ENCODE data around the gene MISFA.
"Not testable (repeated sequence)": the region's sequence is repeated elsewhere in the genome, so short reads cannot be mapped to it uniquely, and the experiment has no call there.

The MISFA gene

GRCh38 chr11:18615628-18616392, 16.2 kb downstream of the MISFA start:
- Histone ChIP-seq H3K27ac (peak overlapping the region in 2 of 21 experiments; percentile 37 to 57), H3K4me3 (no peak overlapping the region)

- H3K27ac ChIP-seq: peak overlapping the region in 11 of 21 experiments; percentile 5 to 64 (median 25)
Measured at GRCh38 chr11:18617688-18618341, 18.2 kb downstream of the MISFA start.

DNA sequence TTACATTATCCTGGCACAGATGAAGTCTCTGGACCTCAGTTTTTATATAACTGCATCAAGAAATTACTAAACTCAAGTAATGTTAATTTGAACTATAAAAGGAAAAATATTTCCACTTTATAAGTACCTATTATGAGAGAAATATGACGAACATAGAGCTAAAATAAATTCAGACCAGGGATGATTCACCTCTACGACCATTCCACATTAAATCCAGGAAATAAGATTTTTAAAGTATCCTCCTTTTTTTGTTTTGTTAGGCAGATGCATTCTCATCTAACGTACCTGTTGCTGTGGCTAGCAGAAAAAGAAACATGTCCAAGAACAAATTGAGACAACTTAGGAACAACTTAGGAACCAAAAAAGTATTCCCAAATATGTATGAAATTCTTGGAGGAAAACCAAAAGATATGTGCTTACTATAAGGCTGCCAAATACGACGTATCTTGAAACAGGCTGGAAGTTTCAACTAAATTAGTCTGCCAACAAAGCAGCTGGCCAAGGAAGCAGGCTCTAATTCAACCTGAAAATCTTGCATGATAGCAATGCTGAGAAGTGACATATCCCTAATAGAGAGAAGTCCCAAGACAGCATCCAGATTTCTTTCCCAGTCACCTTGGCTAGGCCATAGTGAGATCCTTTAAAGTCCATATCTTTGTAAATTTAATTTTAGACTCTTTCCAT, 18.9 kb downstream of the MISFA start:
- Histone ChIP-seq H3K4me3 (no peak overlapping the region), H3K27ac (peak overlapping the region in 10 of 21 experiments; percentile 5 to 64 (median 25))

More at GRCh38 chr11:18617688-18618341, 18.2 kb downstream of the MISFA start:
- H3K4me3 ChIP-seq: no peak overlapping the region

- Histone ChIP-seq H3K4me3 (no peak overlapping the region), H3K27ac (no peak overlapping the region)
Measured at GRCh38 chr11:18623707-18624106, 24.1 kb downstream of the MISFA start.

- Histone ChIP-seq H3K4me3 (no peak overlapping the region), H3K27ac (no peak overlapping the region)
Measured at GRCh38 chr11:18624161-18624560, 24.6 kb downstream of the MISFA start.

DNA sequence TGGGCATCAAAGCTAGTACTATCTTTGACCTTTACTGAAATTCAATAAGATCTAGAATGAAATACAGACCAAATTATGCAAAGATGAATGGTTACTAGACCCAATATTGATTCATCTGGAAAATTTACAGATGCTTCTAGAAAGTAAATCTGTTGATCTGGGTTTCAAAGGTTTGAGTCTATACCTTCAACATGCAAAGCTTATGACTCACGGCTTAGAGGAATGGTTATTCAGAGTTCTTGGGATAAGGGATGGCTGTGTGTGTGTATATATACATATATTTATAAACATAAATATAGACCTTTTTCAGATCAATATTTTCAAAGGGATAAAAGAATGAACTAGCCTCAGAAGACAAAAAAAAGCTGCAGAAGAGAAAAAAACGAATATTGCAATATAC, 33.3 kb downstream of the MISFA start:
- H3K27ac ChIP-seq: peak overlapping the region in 2 of 21 experiments; percentile 94 to 97

DNA sequence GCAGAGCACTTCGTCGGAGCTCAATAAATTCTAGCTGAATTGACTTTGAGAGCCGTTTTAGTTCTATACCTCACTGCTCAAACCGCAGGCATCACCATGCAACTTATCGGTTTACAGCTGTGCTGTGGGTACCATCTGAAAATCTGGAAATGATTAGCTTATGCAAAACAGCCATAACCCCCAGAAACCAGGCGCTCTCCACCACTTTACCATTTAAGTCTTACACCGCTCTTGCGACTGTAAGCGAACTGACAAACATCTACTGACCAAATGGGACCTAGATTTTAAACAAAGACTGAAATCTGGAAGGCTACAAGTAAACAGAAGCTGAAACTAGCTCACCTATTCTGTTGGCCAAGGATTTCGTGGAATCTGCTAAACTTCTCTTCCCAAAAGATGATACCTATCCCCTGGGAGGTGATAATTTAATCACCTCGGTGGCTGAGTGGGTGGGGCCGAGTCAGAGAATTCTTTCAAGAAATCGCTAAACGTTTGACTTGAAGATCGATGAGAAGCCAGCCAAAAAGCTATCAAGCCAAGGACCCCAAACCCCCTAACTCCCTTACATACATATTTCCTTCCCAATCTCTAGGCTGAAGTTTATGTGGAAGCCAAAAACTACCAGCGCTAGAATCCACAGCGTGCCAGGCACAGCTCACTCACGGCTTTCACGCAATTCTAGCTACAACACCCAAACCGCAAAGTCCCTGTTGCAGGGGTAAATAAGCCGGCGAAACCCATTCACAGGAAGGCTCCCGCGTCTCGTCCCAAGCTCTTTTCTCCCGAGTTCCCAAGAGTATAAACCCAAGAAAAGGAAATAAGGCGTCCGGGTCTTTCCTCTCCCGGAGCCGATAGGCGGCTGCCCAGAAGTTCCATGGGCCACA, 33.9 kb downstream of the MISFA start:
- Histone ChIP-seq H3K27ac (peak overlapping the region; percentile 57 to 98 (median 94)), H3K4me3 (peak overlapping the region; percentile 56 to 93 (median 80))

More for the DNA sequence above, 33.3 kb downstream of the MISFA start:
- peak overlapping the region in 5 of 7 experiments; percentile 65 to 93 (median 92) for H3K4me3 ChIP-seq

GRCh38 chr11:18634140-18635032, 34.8 kb downstream of the MISFA start, which contains the start of gene SPTY2D1:
Gene SPTY2D1 (minus strand): TSS chr11:18634342. CDS start chr11:18634257, 85 bp downstream.
- peak within 1 kb of the TSS; percentile 56 to 93 (median 80) for H3K4me3 ChIP-seq
- peak within 1 kb of the TSS; percentile 64 to 98 (median 94) for H3K27ac ChIP-seq

DNA sequence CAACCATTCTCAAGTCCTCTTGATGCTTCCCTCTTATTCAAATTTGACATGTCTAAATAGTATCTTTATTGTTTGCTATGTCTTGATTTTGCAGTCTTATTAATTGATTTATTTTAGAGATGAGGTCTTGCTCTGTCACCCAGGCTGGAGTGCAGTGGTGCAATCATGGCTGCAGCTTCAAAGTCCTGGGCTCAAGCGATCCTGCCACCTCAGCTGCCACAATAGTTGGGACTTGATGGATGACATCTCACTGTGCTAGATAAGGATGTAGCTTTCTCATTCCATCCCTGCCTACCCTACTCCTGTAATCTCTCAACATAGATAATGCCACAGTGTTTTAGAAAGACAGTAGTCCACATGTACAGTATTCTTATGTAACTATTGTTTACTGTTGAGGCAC, 42.1 kb downstream of the MISFA start:
- no peak overlapping the region for H3K27ac ChIP-seq
- H3K4me3 ChIP-seq: no peak overlapping the region

GRCh38 chr11:18643034-18643433, 43.4 kb downstream of the MISFA start:
- H3K4me3 ChIP-seq, H3K27ac ChIP-seq: not testable (repeated sequence)

GRCh38 chr11:18650353-18650752, 50.8 kb downstream of the MISFA start:
- H3K27ac ChIP-seq: no peak overlapping the region
- no peak overlapping the region for H3K4me3 ChIP-seq

GRCh38 chr11:18650859-18651557, 51.4 kb downstream of the MISFA start:
- H3K27ac ChIP-seq: no peak overlapping the region
- no peak overlapping the region for H3K4me3 ChIP-seq
